Ishikawa (cell line): Measurements from ENCODE around the gene FAM177A1.

Experiments
- EGR1 ChIP-seq: IDR thresholded peaks from 2 replicates; pipeline ENCODE4 v1.6.1; 2012
- EP300 ChIP-seq: IDR thresholded peaks from 2 replicates; pipeline ENCODE4 v1.6.1; 2012; ENCODE audit warnings: borderline replicate concordance
- NFIC ChIP-seq: IDR thresholded peaks from 2 replicates; pipeline ENCODE4 v1.6.1; 2012
- RAD21 ChIP-seq: IDR thresholded peaks from 2 replicates; pipeline ENCODE4 v1.6.1; 2012; ENCODE audit warnings: low read depth
- TCF12 ChIP-seq: IDR thresholded peaks from 2 replicates; pipeline ENCODE4 v1.6.1; 2012; ENCODE audit warnings: low read depth
- TF ChIP-seq, protein P1 (sequence below): IDR thresholded peaks from 2 replicates; pipeline ENCODE4 v1.6.1; 2012
- TF ChIP-seq, protein P2 (sequence below): IDR thresholded peaks from 2 replicates; pipeline ENCODE4 v1.6.1; 2012; ENCODE audit warnings: low read depth, mild to moderate bottlenecking

DNA sequence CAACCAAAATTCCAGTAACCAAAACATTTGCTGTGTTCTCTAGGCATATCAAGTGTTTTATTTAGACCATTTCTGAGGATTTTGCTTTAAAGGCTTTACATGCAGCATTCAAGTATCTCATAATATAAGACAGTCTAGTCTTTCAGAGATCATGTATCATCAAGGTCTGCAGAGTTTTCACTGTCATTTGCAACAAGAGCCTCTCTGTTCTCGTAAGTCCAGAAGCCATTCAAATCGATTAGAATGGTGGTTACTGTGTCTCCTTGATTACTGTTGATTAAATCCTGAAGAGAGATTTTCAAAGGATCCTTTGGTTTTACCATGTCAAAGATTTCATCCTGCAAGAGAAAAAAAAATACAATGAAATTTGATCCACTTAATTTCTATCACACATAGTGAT, 39.4 kb downstream of the FAM177A1 start:
- TF ChIP-seq EP300 (no peak), RAD21 (no peak), TCF12 (no peak), EGR1 (no peak), NFIC (no peak)
- TF ChIP-seq, protein P1, sequence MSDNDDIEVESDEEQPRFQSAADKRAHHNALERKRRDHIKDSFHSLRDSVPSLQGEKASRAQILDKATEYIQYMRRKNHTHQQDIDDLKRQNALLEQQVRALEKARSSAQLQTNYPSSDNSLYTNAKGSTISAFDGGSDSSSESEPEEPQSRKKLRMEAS, result no peak
- TF ChIP-seq, protein P2, sequence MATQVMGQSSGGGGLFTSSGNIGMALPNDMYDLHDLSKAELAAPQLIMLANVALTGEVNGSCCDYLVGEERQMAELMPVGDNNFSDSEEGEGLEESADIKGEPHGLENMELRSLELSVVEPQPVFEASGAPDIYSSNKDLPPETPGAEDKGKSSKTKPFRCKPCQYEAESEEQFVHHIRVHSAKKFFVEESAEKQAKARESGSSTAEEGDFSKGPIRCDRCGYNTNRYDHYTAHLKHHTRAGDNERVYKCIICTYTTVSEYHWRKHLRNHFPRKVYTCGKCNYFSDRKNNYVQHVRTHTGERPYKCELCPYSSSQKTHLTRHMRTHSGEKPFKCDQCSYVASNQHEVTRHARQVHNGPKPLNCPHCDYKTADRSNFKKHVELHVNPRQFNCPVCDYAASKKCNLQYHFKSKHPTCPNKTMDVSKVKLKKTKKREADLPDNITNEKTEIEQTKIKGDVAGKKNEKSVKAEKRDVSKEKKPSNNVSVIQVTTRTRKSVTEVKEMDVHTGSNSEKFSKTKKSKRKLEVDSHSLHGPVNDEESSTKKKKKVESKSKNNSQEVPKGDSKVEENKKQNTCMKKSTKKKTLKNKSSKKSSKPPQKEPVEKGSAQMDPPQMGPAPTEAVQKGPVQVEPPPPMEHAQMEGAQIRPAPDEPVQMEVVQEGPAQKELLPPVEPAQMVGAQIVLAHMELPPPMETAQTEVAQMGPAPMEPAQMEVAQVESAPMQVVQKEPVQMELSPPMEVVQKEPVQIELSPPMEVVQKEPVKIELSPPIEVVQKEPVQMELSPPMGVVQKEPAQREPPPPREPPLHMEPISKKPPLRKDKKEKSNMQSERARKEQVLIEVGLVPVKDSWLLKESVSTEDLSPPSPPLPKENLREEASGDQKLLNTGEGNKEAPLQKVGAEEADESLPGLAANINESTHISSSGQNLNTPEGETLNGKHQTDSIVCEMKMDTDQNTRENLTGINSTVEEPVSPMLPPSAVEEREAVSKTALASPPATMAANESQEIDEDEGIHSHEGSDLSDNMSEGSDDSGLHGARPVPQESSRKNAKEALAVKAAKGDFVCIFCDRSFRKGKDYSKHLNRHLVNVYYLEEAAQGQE, result no peak
